GM23338 (cell line): ENCODE measurements around the gene KCNIP2. TPM values are rescaled to one million over a fixed set of nuclear protein-coding genes. Genes with fewer than 3 reads are reported as not detected.
A peak's percentile ranks its signal among the peaks of the same experiment; 100 is the strongest.

Experiments
- ATAC-seq: fragments of 200-7000 bp; cut with Tn5 transposase; 3 replicates; pipeline ENCODE4 v1.9.1; 2020
- DNase-seq: peaks from one replicate; pipeline ENCODE4 v3.0.0-alpha.2; 2015; ENCODE audit warnings: low spot score
- H2AFZ ChIP-seq: fragments of 200-600 bp; sonication (generic); 2 replicates; pipeline ENCODE4 v1.8.0; 2016; ENCODE audit warnings: antibody characterized with exemption, mild to moderate bottlenecking, moderate library complexity
- H3F3A ChIP-seq: fragments of 200-600 bp; sonication (generic); replicated peaks from 2 replicates; pipeline ENCODE4 v1.8.0; 2017; ENCODE audit warnings: antibody characterized with exemption, mixed run types, low read depth
- H3K27ac ChIP-seq: fragments of 200-600 bp; sonication (generic); 2 replicates; pipeline ENCODE4 v1.6.1; 2016; ENCODE audit warnings: low read depth
- H3K27me3 ChIP-seq: fragments of 200-600 bp; sonication (generic); 2 replicates; pipeline ENCODE4 v1.8.0; 2016; ENCODE audit warnings: mild to moderate bottlenecking, mixed run types, moderate library complexity; ENCODE audit not compliant: insufficient read depth
- H3K36me3 ChIP-seq: fragments of 200-600 bp; sonication (generic); 2 replicates; pipeline ENCODE4 v1.8.0; 2016; ENCODE audit warnings: mild to moderate bottlenecking; ENCODE audit not compliant: insufficient read depth
- H3K4me1 ChIP-seq: fragments of 200-600 bp; sonication (generic); 2 replicates; pipeline ENCODE4 v1.8.0; 2016; ENCODE audit warnings: mild to moderate bottlenecking, moderate library complexity; ENCODE audit not compliant: insufficient read depth
- H3K4me2 ChIP-seq: fragments of 200-600 bp; sonication (generic); 2 replicates; pipeline ENCODE4 v1.7.1; 2017; ENCODE audit warnings: mixed run types
- H3K4me3 ChIP-seq: fragments of 200-600 bp; sonication (generic); 2 replicates; pipeline ENCODE4 v1.6.1; 2016; ENCODE audit warnings: mixed run types
- H3K79me2 ChIP-seq: fragments of 200-600 bp; sonication (generic); replicated peaks from 2 replicates; pipeline ENCODE4 v1.8.0; 2017; ENCODE audit warnings: mild to moderate bottlenecking; ENCODE audit not compliant: insufficient read depth
- H3K9me2 ChIP-seq: fragments of 200-600 bp; sonication (generic); 2 replicates; pipeline ENCODE4 v1.8.0; 2017; ENCODE audit not compliant: insufficient read depth
- H4K20me1 ChIP-seq: fragments of 200-600 bp; sonication (generic); replicated peaks from 2 replicates; pipeline ENCODE4 v1.8.0; 2017; ENCODE audit warnings: mild to moderate bottlenecking; ENCODE audit not compliant: insufficient read depth
- H3K27ac Mint-ChIP-seq: 2 replicates; pipeline ENCODE4 v1.8.0; 2020; ENCODE audit warnings: inconsistent platforms, mild to moderate bottlenecking, moderate library complexity, mixed read lengths
- H3K27me3 Mint-ChIP-seq: 3 replicates; pipeline ENCODE4 v1.8.0; 2022; ENCODE audit warnings: low read depth, mild to moderate bottlenecking, moderate library complexity, mixed read lengths, inconsistent platforms; ENCODE audit not compliant: insufficient read depth, poor library complexity
- H3K36me3 Mint-ChIP-seq: 3 replicates; pipeline ENCODE4 v1.8.0; 2021; ENCODE audit warnings: low read depth, mild to moderate bottlenecking, inconsistent platforms, moderate library complexity, mixed read lengths
- H3K4me1 Mint-ChIP-seq: 3 replicates; pipeline ENCODE4 v1.8.0; 2020; ENCODE audit warnings: mild to moderate bottlenecking, inconsistent platforms, mixed read lengths
- H3K4me3 Mint-ChIP-seq: 3 replicates; pipeline ENCODE4 v1.8.0; 2021; ENCODE audit warnings: moderate library complexity, mild to moderate bottlenecking, inconsistent platforms, mixed read lengths
- H3K9me3 Mint-ChIP-seq: 3 replicates; pipeline ENCODE4 v1.8.0; 2020; ENCODE audit warnings: moderate library complexity, mild to moderate bottlenecking, inconsistent platforms, mixed read lengths
- CREB1 ChIP-seq: fragments of 250-450 bp; sonication (Bioruptor Pico); IDR thresholded peaks from 2 replicates; pipeline ENCODE4 v1.5.0; 2020; ENCODE audit warnings: low read depth, mild to moderate bottlenecking, moderate library complexity
- CTCF ChIP-seq, 2 experiments: fragments of 200-600 bp in 1 of 2; sonication (generic) in 1 of 2; conservative IDR thresholded peaks; 2 replicates each; pipeline versions ENCODE4 v1.5.1 to v1.6.1; 2016 to 2017; ENCODE audit warnings: antibody characterized with exemption in 2 of 2, low read depth in 2 of 2, mild to moderate bottlenecking in 2 of 2, moderate library complexity in 1 of 2
- ETS1 ChIP-seq: IDR thresholded peaks from 2 replicates; pipeline ENCODE4 v1.6.1; 2016; ENCODE audit warnings: antibody characterized with exemption
- EZH2 ChIP-seq: fragments of 200-600 bp; sonication (generic); IDR thresholded peaks from one replicate; pipeline ENCODE4 v1.8.0; 2017; ENCODE audit warnings: antibody characterized with exemption, mild to moderate bottlenecking, low read depth; ENCODE audit not compliant: unreplicated experiment
- EZH2phosphoT487 ChIP-seq: fragments of 200-600 bp; sonication (generic); IDR thresholded peaks from one replicate; pipeline ENCODE4 v1.8.1; 2018; ENCODE audit warnings: antibody characterized with exemption; ENCODE audit not compliant: unreplicated experiment
- JUNB ChIP-seq: IDR thresholded peaks from one replicate; pipeline ENCODE4 v1.6.1; 2016; ENCODE audit warnings: antibody characterized with exemption; ENCODE audit not compliant: unreplicated experiment
- NANOG ChIP-seq: IDR thresholded peaks from 2 replicates; pipeline ENCODE4 v1.6.1; 2016; ENCODE audit warnings: antibody characterized with exemption, borderline replicate concordance
- POLR2AphosphoS5 ChIP-seq: IDR thresholded peaks from 2 replicates; pipeline ENCODE4 v1.6.1; 2016; ENCODE audit warnings: antibody characterized with exemption, low read depth
- STAT1 ChIP-seq: IDR thresholded peaks from one replicate; pipeline ENCODE4 v1.6.1; 2016; ENCODE audit warnings: antibody characterized with exemption; ENCODE audit not compliant: unreplicated experiment
- ZNF114 ChIP-seq: fragments of 250-450 bp; sonication (Bioruptor Pico); IDR thresholded peaks from 2 replicates; pipeline ENCODE4 v1.5.0; 2020; ENCODE audit warnings: mild to moderate bottlenecking, moderate library complexity
- ZNF331 ChIP-seq: fragments of 250-450 bp; sonication (Bioruptor Pico); IDR thresholded peaks from 2 replicates; pipeline ENCODE4 v1.5.0; 2020; ENCODE audit warnings: low read depth, mild to moderate bottlenecking, moderate library complexity
- polyA plus RNA-seq: library from polyadenylated mRNA; unstranded; fragments of >200 nt; fragmentation: Nextera tagmentation; extraction: Ambion mirVana; gene quantifications from 2 replicates; pipeline ENCODE4 v1.2.1, GENCODE V29; 2016
- total RNA-seq: library from RNA; depleted of rRNA; stranded (reverse); fragments of >200 nt; shearing (Covaris generic); gene quantifications from 2 replicates; pipeline ENCODE4 v1.2.3, GENCODE V29; 2014
- TF ChIP-seq, protein P1 (sequence below): IDR thresholded peaks from one replicate; pipeline ENCODE4 v1.6.1; 2018; ENCODE audit warnings: antibody characterized with exemption; ENCODE audit not compliant: unreplicated experiment
- TF ChIP-seq, protein P2 (sequence below): fragments of 250-450 bp; sonication (Bioruptor Pico); IDR thresholded peaks from 2 replicates; pipeline ENCODE4 v1.5.0; 2020; ENCODE audit warnings: mild to moderate bottlenecking, moderate library complexity

The KCNIP2 gene
- total and polyA plus RNA-seq, 2 experiments from 2014 or later, result 2.2 to 2.6 TPM

DNA sequence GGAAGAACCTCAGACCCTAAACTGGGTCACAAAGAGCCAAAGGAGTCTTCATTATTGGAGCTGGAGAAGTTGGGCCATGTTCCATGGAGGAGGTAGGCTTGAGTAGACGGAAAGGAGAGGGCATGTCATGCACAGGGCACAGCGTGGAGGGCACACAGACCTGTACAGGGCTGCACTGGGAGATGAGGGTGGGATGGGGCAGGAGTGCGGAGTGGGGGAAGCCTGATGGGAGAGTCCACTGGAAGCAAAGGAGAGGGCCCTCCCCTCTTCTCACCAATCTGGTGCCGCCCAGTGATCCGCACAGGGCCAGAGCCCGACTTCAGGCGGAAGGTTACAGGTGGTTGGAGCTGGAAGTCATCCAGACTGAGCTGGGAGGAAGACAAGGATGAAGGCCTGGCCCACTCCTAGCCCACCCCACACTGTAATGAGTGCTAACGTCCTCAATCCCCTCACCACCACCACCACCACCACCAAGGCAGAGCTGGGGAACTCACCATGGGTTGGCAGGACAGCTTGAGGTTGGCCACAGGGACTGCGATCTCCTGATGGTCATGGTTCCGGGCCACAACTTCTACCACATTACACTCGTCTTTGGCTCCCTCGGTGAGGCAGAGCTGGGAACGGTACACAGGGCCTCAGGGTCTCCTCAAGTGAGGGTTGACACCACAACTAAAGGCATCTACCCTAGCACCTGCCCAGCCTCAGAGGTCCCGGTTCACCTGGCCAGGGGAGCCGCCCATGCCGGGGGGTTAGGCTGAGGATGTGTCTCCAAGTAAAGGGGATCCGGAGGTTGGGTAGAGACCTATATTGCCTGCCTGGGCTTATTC, 61.4 kb downstream of the KCNIP2 start:
- no peak overlapping the region for H3K27ac Mint-ChIP-seq
- Histone ChIP-seq H3K79me2 (peaks cover 11% of the 10 kb centered on the region; the same call in 1 of the 2 replicates), H3K36me3 (peaks cover 7% of the 10 kb centered on the region), H3K4me3 (peak overlapping the region; percentile 86), H2AFZ (no peak overlapping the region), H3K27me3 (peaks cover 22% of the 10 kb centered on the region), H3K9me2 (no peaks in the 10 kb centered on the region), H3K4me1 (peaks cover 50% of the 10 kb centered on the region), H3K4me2 (peak overlapping the region; percentile 78), H3K27ac (no peak overlapping the region), H4K20me1 (0 out of 2 replicates have a peak, but pooled peaks cover 8% of the 10 kb centered on the region), H3F3A (peaks cover 34% of the 10 kb centered on the region)
- peaks cover 28% of the 10 kb centered on the region for H3K27me3 Mint-ChIP-seq
- TF ChIP-seq CTCF (conservative IDR thresholded peaks at IDR 0.05; ENCODE audit: low read depth in 2 of 2) (no peak), ZNF331 (no peak), CREB1 (no peak), ETS1 (no peak), ZNF114 (CRISPR knock-in tag) (no peak), POLR2AphosphoS5 (no peak), JUNB (no peak), NANOG (no peak), EZH2phosphoT487 (no peak), EZH2 (no peak), STAT1 (no peak)
- TF ChIP-seq, protein P1, sequence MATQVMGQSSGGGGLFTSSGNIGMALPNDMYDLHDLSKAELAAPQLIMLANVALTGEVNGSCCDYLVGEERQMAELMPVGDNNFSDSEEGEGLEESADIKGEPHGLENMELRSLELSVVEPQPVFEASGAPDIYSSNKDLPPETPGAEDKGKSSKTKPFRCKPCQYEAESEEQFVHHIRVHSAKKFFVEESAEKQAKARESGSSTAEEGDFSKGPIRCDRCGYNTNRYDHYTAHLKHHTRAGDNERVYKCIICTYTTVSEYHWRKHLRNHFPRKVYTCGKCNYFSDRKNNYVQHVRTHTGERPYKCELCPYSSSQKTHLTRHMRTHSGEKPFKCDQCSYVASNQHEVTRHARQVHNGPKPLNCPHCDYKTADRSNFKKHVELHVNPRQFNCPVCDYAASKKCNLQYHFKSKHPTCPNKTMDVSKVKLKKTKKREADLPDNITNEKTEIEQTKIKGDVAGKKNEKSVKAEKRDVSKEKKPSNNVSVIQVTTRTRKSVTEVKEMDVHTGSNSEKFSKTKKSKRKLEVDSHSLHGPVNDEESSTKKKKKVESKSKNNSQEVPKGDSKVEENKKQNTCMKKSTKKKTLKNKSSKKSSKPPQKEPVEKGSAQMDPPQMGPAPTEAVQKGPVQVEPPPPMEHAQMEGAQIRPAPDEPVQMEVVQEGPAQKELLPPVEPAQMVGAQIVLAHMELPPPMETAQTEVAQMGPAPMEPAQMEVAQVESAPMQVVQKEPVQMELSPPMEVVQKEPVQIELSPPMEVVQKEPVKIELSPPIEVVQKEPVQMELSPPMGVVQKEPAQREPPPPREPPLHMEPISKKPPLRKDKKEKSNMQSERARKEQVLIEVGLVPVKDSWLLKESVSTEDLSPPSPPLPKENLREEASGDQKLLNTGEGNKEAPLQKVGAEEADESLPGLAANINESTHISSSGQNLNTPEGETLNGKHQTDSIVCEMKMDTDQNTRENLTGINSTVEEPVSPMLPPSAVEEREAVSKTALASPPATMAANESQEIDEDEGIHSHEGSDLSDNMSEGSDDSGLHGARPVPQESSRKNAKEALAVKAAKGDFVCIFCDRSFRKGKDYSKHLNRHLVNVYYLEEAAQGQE, result no peak
- TF ChIP-seq, protein P2, sequence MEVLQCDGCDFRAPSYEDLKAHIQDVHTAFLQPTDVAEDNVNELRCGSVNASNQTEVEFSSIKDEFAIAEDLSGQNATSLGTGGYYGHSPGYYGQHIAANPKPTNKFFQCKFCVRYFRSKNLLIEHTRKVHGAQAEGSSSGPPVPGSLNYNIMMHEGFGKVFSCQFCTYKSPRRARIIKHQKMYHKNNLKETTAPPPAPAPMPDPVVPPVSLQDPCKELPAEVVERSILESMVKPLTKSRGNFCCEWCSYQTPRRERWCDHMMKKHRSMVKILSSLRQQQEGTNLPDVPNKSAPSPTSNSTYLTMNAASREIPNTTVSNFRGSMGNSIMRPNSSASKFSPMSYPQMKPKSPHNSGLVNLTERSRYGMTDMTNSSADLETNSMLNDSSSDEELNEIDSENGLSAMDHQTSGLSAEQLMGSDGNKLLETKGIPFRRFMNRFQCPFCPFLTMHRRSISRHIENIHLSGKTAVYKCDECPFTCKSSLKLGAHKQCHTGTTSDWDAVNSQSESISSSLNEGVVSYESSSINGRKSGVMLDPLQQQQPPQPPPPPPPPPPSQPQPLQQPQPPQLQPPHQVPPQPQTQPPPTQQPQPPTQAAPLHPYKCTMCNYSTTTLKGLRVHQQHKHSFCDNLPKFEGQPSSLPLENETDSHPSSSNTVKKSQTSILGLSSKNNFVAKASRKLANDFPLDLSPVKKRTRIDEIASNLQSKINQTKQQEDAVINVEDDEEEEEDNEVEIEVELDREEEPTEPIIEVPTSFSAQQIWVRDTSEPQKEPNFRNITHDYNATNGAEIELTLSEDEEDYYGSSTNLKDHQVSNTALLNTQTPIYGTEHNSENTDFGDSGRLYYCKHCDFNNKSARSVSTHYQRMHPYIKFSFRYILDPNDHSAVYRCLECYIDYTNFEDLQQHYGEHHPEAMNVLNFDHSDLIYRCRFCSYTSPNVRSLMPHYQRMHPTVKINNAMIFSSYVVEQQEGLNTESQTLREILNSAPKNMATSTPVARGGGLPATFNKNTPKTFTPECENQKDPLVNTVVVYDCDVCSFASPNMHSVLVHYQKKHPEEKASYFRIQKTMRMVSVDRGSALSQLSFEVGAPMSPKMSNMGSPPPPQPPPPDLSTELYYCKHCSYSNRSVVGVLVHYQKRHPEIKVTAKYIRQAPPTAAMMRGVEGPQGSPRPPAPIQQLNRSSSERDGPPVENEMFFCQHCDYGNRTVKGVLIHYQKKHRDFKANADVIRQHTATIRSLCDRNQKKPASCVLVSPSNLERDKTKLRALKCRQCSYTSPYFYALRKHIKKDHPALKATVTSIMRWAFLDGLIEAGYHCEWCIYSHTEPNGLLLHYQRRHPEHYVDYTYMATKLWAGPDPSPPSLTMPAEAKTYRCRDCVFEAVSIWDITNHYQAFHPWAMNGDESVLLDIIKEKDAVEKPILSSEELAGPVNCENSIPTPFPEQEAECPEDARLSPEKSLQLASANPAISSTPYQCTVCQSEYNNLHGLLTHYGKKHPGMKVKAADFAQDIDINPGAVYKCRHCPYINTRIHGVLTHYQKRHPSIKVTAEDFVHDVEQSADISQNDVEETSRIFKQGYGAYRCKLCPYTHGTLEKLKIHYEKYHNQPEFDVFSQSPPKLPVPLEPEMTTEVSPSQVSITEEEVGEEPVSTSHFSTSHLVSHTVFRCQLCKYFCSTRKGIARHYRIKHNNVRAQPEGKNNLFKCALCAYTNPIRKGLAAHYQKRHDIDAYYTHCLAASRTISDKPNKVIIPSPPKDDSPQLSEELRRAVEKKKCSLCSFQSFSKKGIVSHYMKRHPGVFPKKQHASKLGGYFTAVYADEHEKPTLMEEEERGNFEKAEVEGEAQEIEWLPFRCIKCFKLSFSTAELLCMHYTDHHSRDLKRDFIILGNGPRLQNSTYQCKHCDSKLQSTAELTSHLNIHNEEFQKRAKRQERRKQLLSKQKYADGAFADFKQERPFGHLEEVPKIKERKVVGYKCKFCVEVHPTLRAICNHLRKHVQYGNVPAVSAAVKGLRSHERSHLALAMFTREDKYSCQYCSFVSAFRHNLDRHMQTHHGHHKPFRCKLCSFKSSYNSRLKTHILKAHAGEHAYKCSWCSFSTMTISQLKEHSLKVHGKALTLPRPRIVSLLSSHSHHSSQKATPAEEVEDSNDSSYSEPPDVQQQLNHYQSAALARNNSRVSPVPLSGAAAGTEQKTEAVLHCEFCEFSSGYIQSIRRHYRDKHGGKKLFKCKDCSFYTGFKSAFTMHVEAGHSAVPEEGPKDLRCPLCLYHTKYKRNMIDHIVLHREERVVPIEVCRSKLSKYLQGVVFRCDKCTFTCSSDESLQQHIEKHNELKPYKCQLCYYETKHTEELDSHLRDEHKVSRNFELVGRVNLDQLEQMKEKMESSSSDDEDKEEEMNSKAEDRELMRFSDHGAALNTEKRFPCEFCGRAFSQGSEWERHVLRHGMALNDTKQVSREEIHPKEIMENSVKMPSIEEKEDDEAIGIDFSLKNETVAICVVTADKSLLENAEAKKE, result no peak
- ATAC-seq, result no peak
- H3K9me3 Mint-ChIP-seq, result no peaks in the 10 kb centered on the region; the same call in 2 of the 3 replicates
- H3K36me3 Mint-ChIP-seq, result peaks cover 31% of the 10 kb centered on the region
- no peak for DNase-seq
- H3K4me3 Mint-ChIP-seq, result peak overlapping the region; percentile 100
- peaks cover 46% of the 10 kb centered on the region for H3K4me1 Mint-ChIP-seq
